ENCODE results near the gene NALCN.

Gene NALCN

DNA sequence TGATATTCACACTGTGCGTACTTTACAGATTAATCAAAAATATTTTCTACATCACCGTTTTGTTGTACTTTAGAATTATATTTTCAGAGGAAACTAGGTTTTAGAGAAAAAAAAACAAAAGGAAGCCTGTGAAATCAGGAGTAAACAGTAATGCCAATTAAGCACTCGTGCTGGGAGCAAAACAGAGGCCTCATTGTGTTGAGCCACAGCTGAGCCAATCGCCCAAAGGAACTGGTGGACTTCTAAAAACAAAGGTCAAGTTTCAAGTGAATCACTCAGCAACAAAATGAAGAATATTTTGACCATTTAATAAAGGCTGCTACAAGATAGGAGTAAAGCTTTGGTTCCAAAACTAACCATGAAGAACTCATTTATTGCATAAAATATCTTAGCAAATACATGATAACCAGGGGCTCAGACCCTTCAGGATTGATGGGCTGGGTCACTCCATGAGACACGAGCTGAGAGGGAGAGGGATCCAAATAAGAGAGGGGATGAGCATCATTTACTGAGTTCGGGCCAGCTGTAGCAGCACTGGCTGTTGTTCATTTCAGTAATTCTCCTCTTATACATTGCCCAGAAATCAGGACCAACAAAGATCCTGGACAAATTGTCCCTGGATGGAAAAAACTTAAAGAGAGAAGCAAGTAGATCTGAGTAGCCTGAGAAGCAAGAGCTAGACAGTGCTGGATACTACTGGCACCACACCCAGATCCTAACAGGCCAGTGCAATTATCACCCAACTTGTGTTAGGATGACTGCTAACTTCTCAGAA is 8.3 kb upstream of the NALCN start:
- no peak overlapping the region for H3K56ac ChIP-seq (ENCODE audit: low read length)
- H4K8ac ChIP-seq (ENCODE audit: low read depth, low read length) = no peak overlapping the region
- no peaks in the 10 kb centered on the region for H3K79me2 ChIP-seq (ENCODE audit: control insufficient read depth, insufficient read depth, low read length)
- no peaks in the 10 kb centered on the region for H3K4me1 ChIP-seq (ENCODE audit: control insufficient read depth, low read depth, low read length)
- H3K27me3 ChIP-seq (ENCODE audit: insufficient read depth, low read length, poor library complexity) = no peaks in the 10 kb centered on the region
- no peak overlapping the region for H3K4ac ChIP-seq (ENCODE audit: low read depth, low read length)
- no peak overlapping the region for H2BK5ac ChIP-seq (ENCODE audit: low read length)
- H3K9ac ChIP-seq (ENCODE audit: low read length) = no peak overlapping the region
- no peak overlapping the region for H4K5ac ChIP-seq (ENCODE audit: low read length)
- H3K23ac ChIP-seq (ENCODE audit: low read length) = no peak overlapping the region
- no peak overlapping the region for H3K4me2 ChIP-seq (ENCODE audit: low read length)
- H3K36me3 ChIP-seq (ENCODE audit: control insufficient read depth, insufficient read depth, low read length) = no peaks in the 10 kb centered on the region
- H2BK120ac ChIP-seq (ENCODE audit: low read depth, low read length) = no peak overlapping the region
- no peak overlapping the region for H2BK15ac ChIP-seq (replicated peaks; ENCODE audit: low read depth)
- H3K27ac ChIP-seq (ENCODE audit: low read depth, low read length) = no peak overlapping the region
- no CpG with 5 or more reads among the region's 6 CpGs for WGBS (ENCODE audit: extremely low coverage, insufficient coverage, low lambda C conversion rate)
- H3K4me3 ChIP-seq (ENCODE audit: low read length) = no peak overlapping the region
- H2AK5ac ChIP-seq (ENCODE audit: low read length) = no peak overlapping the region
- H3K18ac ChIP-seq (ENCODE audit: low read length) = no peak overlapping the region
- no peak for DNase-seq
- H3K79me1 ChIP-seq (ENCODE audit: low read length) = no peaks in the 10 kb centered on the region

DNA sequence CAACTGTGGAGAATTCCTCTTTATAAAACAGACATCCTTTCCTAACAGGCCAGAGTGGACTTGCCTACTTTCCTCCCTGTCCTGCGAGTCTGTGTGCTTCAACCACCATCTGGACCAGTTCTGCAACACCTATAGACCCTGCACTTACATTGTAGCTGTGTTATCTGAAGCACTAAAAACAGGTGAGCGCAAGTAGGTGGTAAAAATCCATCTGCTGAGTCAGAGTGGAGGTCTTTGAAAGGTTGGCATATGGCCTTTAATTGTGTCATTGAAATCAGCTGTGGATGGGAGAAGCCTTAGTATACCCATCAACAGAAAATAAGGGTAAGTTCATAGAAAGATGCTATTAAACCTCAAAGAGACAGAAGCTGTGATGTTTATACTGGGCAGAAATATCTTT is 7.6 kb upstream of the NALCN start:
- H4K8ac ChIP-seq (ENCODE audit: low read depth, low read length) = no peak overlapping the region
- no peaks in the 10 kb centered on the region for H3K79me1 ChIP-seq (ENCODE audit: low read length)
- no peak overlapping the region for H2BK120ac ChIP-seq (ENCODE audit: low read depth, low read length)
- H3K27me3 ChIP-seq (ENCODE audit: insufficient read depth, low read length, poor library complexity) = no peaks in the 10 kb centered on the region
- no peak overlapping the region for H3K9ac ChIP-seq (ENCODE audit: low read length)
- WGBS (ENCODE audit: extremely low coverage, insufficient coverage, low lambda C conversion rate) = no CpG with 5 or more reads among the region's 2 CpGs
- no peak overlapping the region for H3K27ac ChIP-seq (ENCODE audit: low read depth, low read length)
- H3K4me1 ChIP-seq (ENCODE audit: control insufficient read depth, low read depth, low read length) = no peaks in the 10 kb centered on the region
- no peak overlapping the region for H3K56ac ChIP-seq (ENCODE audit: low read length)
- no peaks in the 10 kb centered on the region for H3K79me2 ChIP-seq (ENCODE audit: control insufficient read depth, insufficient read depth, low read length)
- H3K4me3 ChIP-seq (ENCODE audit: low read length) = no peak overlapping the region
- no peak overlapping the region for H3K4me2 ChIP-seq (ENCODE audit: low read length)
- DNase-seq = no peak
- no peak overlapping the region for H4K5ac ChIP-seq (ENCODE audit: low read length)
- no peak overlapping the region for H2AK5ac ChIP-seq (ENCODE audit: low read length)
- no peak overlapping the region for H3K4ac ChIP-seq (ENCODE audit: low read depth, low read length)
- no peaks in the 10 kb centered on the region for H3K36me3 ChIP-seq (ENCODE audit: control insufficient read depth, insufficient read depth, low read length)
- no peak overlapping the region for H2BK15ac ChIP-seq (replicated peaks; ENCODE audit: low read depth)
- H3K23ac ChIP-seq (ENCODE audit: low read length) = no peak overlapping the region
- H3K18ac ChIP-seq (ENCODE audit: low read length) = no peak overlapping the region
- no peak overlapping the region for H2BK5ac ChIP-seq (ENCODE audit: low read length)

DNA sequence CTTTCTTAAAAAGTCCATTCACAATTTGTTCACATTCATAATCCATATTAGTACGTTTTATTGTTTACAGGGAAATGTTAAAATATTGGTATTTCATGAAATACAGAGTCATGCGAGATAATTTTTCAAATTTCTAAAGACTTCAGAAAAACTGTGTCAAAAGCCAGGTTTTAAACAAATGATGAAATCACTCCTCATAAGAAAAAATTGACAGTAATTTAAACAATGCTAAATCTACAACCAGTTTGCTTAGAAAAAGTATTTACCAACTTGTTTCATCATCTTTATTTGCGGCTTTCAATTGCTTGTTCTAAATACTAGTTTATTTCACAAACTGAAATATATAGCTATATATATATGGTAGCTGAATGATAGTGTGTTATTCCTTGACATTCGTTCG is 1.2 kb upstream of the NALCN start:
- no peak overlapping the region for H2BK120ac ChIP-seq (ENCODE audit: low read depth, low read length)
- DNase-seq = no peak
- no peak overlapping the region for H3K18ac ChIP-seq (ENCODE audit: low read length)
- H3K79me2 ChIP-seq (ENCODE audit: control insufficient read depth, insufficient read depth, low read length) = no peaks in the 10 kb centered on the region
- no peak overlapping the region for H4K8ac ChIP-seq (ENCODE audit: low read depth, low read length)
- no peak overlapping the region for H2AK5ac ChIP-seq (ENCODE audit: low read length)
- H3K23ac ChIP-seq (ENCODE audit: low read length) = no peak overlapping the region
- no peak overlapping the region for H3K56ac ChIP-seq (ENCODE audit: low read length)
- no peak overlapping the region for H3K4me2 ChIP-seq (ENCODE audit: low read length)
- H3K27me3 ChIP-seq (ENCODE audit: insufficient read depth, low read length, poor library complexity) = peaks cover 9% of the 10 kb centered on the region
- H3K36me3 ChIP-seq (ENCODE audit: control insufficient read depth, insufficient read depth, low read length) = no peaks in the 10 kb centered on the region
- no peak overlapping the region for H3K4ac ChIP-seq (ENCODE audit: low read depth, low read length)
- no peak overlapping the region for H2BK15ac ChIP-seq (replicated peaks; ENCODE audit: low read depth)
- 100% methylated on average over 2 of the region's 5 CpGs for WGBS (ENCODE audit: extremely low coverage, insufficient coverage, low lambda C conversion rate)
- H3K27ac ChIP-seq (ENCODE audit: low read depth, low read length) = no peak overlapping the region
- no peaks in the 10 kb centered on the region for H3K79me1 ChIP-seq (ENCODE audit: low read length)
- H3K4me1 ChIP-seq (ENCODE audit: control insufficient read depth, low read depth, low read length) = no peaks in the 10 kb centered on the region
- H3K4me3 ChIP-seq (ENCODE audit: low read length) = no peak overlapping the region
- no peak overlapping the region for H3K9ac ChIP-seq (ENCODE audit: low read length)
- no peak overlapping the region for H2BK5ac ChIP-seq (ENCODE audit: low read length)
- no peak overlapping the region for H4K5ac ChIP-seq (ENCODE audit: low read length)

DNA sequence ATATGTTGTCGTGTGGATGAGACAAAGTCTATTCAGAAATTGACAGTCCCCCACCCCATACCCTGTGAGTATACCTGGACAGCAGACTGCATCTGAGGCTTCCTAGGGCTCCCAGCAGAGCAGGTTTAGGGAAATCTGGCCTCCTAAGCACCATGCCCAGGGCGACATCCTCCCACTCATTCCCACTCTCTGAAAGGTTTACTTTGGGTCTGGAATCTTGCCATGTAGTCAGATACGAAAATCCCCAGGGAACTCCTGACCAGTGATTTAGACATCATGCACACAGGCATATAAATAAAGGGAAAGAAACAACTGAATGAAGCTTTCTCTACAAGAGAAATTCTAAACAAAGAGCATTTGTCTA is 717 bp upstream of the NALCN start:
- Histone ChIP-seq H3K56ac (ENCODE audit: low read length) (no peak overlapping the region), H3K79me1 (ENCODE audit: low read length) (no peaks in the 10 kb centered on the region), H2BK15ac (replicated peaks; ENCODE audit: low read depth) (no peak overlapping the region), H3K4me2 (ENCODE audit: low read length) (no peak overlapping the region), H3K4ac (ENCODE audit: low read depth, low read length) (no peak overlapping the region), H3K9ac (ENCODE audit: low read length) (no peak overlapping the region), H2BK5ac (ENCODE audit: low read length) (no peak overlapping the region), H2BK120ac (ENCODE audit: low read depth, low read length) (no peak overlapping the region), H3K36me3 (ENCODE audit: control insufficient read depth, insufficient read depth, low read length) (no peaks in the 10 kb centered on the region), H3K27me3 (ENCODE audit: insufficient read depth, low read length, poor library complexity) (peaks cover 9% of the 10 kb centered on the region), H3K79me2 (ENCODE audit: control insufficient read depth, insufficient read depth, low read length) (no peaks in the 10 kb centered on the region), H4K8ac (ENCODE audit: low read depth, low read length) (no peak overlapping the region), H4K5ac (ENCODE audit: low read length) (no peak overlapping the region), H3K4me3 (ENCODE audit: low read length) (no peak overlapping the region), H3K18ac (ENCODE audit: low read length) (no peak overlapping the region), H3K4me1 (ENCODE audit: control insufficient read depth, low read depth, low read length) (no peaks in the 10 kb centered on the region), H3K23ac (ENCODE audit: low read length) (no peak overlapping the region), H3K27ac (ENCODE audit: low read depth, low read length) (no peak overlapping the region), H2AK5ac (ENCODE audit: low read length) (no peak overlapping the region)
- DNase-seq = peak; percentile 2
- WGBS (ENCODE audit: extremely low coverage, insufficient coverage, low lambda C conversion rate) = no CpG with 5 or more reads among the region's 3 CpGs

DNA sequence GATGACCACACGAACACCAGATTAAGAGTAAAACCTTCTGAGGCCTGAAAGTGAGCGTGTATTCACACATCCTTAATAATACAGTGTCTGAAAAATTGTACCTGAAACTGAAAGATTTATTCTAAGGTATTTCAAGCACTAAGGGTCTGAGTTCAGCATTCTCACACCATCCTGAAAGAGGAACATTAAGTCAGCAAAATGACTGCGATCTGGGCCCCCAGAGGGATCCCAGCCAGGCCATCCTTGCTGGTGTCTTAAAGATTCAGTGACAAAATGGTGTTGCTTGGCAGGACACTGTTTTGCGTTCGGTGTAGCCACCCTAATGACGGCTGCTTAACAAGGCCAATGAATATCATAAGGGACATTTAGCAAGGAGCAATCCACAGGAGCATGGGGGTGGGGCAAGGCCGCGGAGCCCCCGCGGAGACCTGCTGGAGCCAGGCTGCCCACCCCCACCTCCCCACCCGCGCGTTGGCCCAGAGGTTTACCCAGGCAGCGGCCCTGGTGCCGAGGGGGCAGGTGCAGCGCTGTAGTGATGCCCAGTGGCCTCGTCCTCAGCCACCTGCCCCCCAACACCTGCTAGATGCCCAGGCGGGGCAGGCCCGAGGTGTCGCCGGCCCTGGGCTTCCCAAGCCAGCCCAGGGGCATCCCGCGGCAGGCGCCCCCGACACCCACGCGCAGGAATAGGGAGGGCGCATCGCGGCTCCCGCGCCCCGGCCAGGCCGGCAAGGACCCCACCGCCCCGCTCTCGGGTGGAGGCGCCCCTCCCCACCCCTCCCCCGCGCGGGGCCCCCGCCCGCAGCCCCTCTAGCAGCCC is 742 bp downstream of the NALCN start:
- Histone ChIP-seq H2BK15ac (replicated peaks; ENCODE audit: low read depth) (no peak overlapping the region), H3K4me1 (ENCODE audit: control insufficient read depth, low read depth, low read length) (no peaks in the 10 kb centered on the region), H3K36me3 (ENCODE audit: control insufficient read depth, insufficient read depth, low read length) (no peaks in the 10 kb centered on the region), H3K56ac (ENCODE audit: low read length) (no peak overlapping the region), H3K79me1 (ENCODE audit: low read length) (no peaks in the 10 kb centered on the region), H4K8ac (ENCODE audit: low read depth, low read length) (no peak overlapping the region), H2BK5ac (ENCODE audit: low read length) (no peak overlapping the region), H4K5ac (ENCODE audit: low read length) (no peak overlapping the region), H3K27ac (ENCODE audit: low read depth, low read length) (no peak overlapping the region), H3K4ac (ENCODE audit: low read depth, low read length) (no peak overlapping the region), H3K23ac (ENCODE audit: low read length) (no peak overlapping the region), H2AK5ac (ENCODE audit: low read length) (no peak overlapping the region), H3K79me2 (ENCODE audit: control insufficient read depth, insufficient read depth, low read length) (no peaks in the 10 kb centered on the region), H3K27me3 (ENCODE audit: insufficient read depth, low read length, poor library complexity) (peaks cover 9% of the 10 kb centered on the region), H3K4me3 (ENCODE audit: low read length) (no peak overlapping the region), H3K4me2 (ENCODE audit: low read length) (no peak overlapping the region), H3K18ac (ENCODE audit: low read length) (no peak overlapping the region), H2BK120ac (ENCODE audit: low read depth, low read length) (no peak overlapping the region), H3K9ac (ENCODE audit: low read length) (no peak overlapping the region)
- no peak for DNase-seq
- no CpG with 5 or more reads among the region's 43 CpGs for WGBS (ENCODE audit: extremely low coverage, insufficient coverage, low lambda C conversion rate)
